Activated CD4-positive, alpha-beta T cell treated with anti-CD3 and anti-CD28 coated beads, Interleukin-2, Interleukin-4, amounts not matched to agents 100 ng/mL and 50 ng/mL, durations not matched to agents 16 hours and 8 hours (primary cell): Measurements from ENCODE around the gene PSAP.

Experiments
- DNase-seq: peaks from one replicate; pipeline ENCODE4 v3.0.0-alpha.2; 2020; ENCODE audit warnings: low spot score

PSAP gene

DNA sequence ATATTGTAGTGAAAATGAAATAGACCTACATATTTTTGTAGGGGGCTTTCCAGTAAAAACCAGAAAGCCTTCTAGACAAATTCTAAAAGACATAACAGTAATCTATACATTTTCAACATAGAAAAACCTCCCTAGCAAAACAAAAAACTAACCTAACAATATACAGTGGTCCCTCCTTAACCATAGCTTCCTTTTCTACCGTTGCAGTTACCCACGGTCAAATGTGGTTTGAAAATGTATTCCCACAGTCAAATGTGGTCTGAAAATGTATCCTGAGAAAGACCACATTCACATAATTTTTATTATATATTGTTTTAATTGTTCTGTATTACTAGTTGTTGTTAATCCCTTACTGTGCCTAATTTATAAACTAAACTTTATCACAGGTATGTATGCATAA is 6.4 kb downstream of the PSAP start:
- no peak for DNase-seq

DNA sequence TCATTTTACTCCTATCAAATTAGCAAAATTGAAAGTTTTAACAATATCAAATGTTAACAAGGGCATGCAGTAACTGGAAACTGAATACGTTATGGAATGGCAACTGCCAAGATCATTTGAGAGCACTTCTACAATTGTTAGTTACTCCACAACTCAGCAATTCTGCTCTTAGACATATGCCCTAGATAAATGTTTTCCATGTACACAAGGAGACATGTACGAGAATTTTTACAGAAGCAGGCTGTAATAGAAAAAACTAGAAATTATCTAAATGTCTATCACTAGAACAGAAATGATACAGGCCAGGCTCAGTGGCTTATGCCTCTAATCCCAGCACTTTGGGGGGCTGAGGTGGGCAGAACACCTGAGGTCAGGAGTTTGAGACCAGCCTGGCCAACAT is 7.0 kb downstream of the PSAP start:
- DNase-seq = no peak

DNA sequence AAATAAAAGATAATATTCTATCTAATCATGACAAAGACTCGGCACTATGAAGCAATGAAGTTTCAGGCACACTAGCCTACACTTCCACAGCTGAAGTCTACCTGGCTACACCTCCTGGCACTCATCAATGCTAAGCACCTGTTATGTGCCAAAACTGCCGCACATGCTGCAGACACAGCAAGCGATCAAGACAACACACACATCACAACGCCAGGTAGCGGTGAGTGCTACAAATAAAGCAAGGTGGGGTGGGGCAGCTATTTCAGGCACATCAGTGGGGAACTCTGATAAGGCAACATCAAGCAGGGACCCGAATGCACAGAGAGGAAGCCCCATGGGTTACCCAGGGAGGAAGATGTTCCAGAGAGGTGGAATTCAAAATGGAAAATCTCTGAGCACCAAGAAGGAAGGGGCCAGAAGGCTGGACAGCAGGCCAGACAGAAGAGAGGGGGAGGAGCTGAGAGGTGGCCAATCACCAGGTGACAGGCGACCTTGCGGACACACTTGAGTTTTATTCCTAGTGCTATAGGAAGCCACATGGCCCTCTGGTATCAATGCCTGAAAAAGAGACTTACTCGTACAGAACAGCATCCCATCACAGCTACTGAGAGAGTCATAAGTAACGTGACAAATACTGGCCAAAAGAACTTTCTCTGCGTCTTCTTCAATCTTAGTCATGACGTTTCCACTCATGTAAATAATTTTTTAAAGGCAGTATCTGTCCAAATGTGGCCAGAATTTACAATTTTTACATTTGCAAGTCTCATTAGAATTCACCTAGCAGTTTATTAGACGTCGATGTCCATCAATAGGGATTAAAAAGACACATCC is 8.0 kb downstream of the PSAP start:
- no peak for DNase-seq

DNA sequence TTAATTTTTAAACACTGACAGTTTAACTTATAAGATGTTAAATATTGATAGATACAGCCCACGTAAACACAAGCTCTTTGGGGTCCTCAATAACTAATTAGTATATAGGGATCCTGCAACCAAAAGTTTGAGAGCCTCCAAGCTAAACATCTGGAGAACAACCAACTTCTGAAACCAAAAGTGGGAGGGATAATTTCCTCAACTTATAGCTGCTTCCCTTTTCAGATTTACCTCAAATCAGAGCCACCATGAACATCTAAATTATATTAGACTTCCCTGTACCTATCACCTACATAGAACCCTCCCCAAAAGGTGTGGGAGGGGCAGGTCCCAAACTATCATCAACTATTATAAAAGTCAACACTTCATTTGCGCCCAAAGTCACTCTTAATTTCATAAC is 8.6 kb downstream of the PSAP start:
- DNase-seq = no peak

DNA sequence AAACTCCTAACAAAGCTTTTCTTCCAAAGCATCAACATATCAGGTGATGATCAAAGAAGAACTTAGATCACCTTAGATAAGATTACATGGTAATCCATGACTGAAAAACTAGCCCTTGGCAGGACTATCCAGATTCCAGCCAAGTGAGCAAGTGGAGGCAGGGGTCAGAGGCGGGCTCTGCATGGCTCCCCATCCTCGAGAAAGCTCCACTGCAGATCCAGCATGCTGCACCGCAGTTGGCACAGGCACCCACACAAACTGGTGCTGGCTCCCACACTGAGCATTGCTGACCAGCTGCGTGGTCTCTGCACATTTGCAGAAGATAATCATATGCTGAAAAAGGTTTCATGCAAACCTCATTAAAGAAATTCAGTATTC is 10.1 kb downstream of the PSAP start:
- DNase-seq = no peak

DNA sequence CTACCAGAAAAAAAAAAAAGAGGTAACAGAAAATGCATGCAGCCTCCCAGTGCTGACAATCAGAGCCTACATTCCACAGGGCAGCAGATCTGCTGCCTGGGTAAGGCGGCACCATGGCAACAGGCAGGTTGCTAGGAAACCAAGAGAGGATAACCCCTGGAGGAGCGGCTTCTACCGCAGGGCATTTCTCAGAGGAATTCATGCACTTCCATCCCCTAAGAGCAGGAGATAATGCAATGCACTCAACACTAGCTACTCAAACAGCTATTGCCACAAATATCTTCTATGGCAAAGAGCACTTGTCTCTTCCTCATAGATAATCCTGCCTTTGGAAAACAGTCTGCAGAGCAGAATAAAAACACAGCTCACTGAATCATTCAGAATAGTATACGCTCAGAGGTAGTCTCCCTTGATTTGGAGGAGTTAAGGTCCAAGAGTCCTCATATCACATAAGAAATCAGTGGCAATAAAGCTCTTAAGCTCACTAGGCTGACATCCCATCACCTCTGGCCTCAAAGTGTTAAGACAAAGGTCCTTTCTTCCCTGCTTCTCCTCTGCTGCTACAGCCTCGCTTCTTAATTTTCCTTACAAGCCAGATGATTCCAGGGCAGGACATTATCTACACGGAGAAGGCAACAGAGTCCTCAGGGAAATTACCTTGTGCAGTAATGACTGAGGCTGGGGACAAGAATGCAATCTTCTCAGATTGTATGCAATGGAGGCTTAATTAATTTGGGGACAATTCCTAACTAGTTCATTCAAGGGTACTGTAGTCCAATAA is 10.7 kb downstream of the PSAP start:
- DNase-seq = no peak

DNA sequence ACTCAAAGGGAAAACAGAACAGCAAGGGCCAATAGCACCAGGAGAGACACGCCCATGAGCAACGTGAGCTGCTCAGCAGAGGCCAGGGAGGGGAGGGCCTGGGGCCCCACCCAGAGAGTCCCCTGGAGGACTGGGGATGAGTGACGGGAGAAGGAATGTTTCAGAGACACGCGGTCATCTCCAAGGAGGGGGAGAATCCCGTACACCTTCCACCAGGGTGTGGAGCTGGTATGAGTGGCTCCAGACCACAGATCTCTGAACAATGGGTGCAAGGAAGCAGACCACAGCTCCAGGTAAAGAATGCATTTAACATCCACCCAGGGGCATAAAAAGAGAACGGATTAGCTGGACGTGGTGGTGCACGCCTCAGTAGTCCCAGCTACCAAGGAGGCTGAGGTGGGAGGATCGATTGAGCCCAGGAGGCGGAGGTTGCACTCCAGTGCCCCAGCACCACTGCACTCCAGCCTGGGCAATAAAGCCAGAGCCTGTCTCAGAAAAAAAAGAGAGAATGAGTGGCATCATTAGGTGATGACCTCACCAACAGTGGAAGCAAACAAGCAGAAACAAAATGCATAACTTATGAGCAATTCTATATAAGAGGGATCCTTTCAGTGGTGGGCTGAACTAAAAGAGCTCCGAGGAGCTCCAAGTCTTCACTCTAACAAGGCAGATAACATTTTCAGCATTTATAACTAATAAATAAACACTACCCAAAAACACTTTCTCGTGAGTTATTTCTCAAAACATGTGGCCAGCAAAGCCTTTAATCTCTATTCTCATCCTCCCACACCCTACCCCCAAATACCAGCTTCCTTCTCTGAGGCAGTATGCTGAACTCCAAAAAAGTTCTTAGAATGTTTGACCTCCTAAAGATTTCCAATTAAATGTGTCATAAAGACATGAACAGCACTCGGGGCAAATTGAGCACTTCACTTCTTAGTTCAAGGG is 12.5 kb downstream of the PSAP start:
- DNase-seq = no peak

DNA sequence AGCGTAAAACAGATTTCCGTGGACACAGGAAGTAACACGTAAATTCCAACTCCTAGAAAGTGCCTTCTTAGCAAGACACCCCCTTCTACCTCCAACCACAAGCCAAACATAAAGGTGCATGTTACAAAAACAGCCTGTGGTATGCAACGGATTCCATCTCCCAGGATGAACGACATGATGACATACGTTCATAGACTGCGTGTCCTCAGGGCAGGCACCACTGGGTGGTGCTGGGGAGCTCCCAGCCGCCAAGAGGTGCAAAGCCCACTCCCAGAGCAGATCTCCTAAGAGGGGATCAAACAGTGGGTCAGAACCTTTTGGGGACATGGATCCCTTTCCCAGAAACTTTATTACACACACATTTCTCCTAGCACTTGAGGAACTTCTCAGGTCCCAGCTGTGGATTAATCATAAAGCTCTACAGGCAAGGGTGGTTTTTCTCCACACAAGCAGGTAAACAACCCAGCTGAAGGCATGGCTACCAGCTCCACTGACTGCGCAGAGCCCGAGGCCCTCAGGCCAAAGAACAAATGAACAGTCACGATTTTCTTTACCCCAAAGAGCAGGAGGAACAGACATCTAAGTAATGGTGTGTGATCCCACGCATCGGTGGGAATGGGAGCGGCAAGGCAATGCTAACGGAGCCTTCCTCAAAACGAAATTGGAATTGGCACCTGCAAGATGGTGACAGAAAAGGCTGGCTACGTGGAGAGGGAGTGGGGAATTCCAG is 13.8 kb downstream of the PSAP start:
- DNase-seq = no peak

DNA sequence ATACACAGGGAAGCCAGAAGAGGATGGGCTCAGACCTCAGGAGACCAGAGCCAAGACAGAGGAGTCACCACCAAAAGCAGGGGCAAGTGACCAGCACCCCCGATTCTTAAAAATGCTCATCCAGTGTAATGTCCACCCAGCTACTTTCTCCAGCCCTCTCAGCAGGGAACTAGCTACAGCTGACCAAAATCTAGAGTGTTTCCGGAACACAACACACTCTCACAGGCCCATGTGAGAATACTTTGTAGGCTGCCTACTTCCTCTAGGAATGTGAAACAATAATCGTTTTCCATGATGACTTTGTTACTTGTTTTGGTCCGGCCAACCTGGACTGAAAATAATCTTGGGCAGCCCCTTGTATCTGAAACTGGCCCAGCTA is 14.5 kb downstream of the PSAP start:
- DNase-seq = no peak

DNA sequence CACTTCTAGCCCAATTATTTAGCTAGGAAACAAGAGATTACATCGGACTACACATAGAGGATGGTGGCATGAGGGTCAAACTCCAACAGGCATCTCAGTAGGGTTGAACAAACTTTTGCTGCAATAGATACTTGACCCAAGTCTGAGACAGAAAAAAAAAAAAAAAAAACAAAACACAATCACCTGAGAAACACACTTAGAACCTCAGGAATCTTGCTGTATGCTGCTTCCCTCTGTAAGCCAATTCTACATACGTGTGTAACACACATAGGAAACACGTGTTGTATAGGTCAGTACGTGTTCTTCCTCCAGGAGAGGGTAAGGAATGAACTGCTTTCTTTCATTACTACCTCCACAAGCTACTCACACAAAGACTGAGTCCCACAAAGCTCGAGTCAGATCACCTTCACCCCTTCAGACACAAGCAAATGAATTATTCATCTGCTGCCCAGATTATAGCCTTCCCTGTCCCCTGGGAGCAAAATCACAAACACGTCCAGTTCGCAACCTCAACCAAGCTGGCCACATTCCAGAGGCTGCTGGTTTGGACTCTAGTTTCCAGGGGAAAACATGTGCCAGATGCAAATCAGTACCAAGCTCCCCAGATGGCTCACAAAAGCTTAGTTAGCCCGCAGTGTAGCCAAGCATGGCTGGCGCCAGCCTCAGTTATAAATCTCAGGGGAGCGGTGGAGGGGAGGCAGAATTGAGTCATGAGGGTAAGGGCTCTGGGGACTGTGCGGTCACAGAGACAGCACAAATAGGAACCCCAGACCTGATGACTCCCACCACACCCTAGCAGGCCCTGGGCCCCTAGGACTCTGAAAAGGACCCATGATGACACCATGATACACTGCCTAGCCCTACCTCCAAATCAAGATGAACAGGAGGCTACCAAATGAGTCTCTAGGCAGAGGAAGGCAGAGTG is 15.1 kb downstream of the PSAP start:
- no peak for DNase-seq

DNA sequence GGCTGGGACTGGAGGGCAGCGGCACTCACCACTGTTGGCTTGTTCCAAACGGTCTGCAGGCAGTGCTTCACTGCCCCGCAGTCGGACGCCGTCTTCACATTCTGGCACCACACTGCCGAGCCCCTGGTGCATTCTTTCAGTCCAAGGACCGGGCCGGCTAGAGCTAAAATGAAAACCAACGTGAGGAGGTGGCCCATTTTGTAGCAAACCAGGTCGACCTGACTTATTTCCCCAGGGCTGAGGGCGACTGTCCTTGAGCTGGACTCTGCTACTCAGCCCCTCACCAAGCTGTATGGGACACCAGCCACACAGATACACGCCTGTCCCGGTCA is 16.7 kb downstream of the PSAP start:
- DNase-seq = no peak

DNA sequence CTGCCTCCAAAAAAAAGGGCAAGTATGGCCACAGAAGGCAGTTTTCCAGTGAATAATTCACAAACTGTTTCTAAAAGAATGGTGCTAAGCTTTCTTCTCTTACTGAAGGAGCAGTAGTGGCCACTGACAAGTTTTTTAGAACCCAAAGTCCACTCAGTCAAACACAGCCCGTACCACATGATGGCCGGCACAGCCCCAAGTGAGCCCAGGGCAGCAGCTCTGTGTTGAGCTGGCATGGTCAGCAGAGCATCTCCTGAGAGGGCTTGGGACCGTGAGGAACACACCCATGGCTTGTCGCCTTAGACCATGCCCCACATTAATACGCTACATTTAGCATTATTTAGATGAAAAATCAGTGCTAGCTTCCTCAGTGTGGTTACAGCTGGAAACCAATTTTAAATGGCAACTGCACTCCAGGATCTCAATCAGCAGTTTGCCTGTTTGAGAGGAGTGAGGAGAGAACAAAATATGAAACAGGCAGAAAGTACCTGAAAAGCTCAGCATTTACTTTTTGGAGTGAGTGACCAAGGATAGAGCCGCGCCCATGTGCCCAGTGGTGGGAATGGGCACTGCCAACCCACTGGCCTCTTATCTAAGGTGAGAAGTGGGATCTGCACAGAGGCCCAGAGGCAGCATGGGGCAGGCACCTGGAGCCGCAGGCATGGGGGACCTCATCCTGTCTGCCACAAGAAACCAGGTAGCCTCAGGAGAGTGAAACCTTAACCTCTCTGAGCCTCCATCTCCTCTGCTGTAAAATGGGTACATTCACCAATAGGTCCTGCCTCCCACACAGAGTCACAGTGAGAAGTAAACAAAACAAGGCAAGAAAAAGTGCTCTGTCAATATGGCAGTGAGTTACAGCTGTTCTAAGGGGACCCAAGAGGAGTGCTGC is 17.4 kb downstream of the PSAP start:
- DNase-seq = no peak

DNA sequence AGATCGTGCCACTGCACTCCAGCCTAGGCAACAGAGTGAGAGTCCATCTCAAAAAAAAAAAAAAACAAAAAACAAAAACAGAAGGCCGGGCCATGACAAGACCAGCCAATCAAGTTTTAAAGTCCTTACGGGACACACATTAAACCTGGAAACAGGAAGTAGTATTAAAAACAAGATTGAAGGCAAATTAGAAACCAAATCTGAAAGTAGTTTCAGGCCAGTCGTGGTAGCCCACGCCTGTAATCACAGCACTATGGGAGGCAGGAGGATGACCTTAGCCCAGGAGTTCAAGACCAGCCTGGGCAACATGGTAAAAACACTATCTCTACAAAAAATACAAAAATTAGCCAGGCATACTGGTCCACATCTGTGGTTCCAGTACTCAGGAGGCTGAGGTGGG is 18.1 kb downstream of the PSAP start:
- DNase-seq = peak; percentile 18

DNA sequence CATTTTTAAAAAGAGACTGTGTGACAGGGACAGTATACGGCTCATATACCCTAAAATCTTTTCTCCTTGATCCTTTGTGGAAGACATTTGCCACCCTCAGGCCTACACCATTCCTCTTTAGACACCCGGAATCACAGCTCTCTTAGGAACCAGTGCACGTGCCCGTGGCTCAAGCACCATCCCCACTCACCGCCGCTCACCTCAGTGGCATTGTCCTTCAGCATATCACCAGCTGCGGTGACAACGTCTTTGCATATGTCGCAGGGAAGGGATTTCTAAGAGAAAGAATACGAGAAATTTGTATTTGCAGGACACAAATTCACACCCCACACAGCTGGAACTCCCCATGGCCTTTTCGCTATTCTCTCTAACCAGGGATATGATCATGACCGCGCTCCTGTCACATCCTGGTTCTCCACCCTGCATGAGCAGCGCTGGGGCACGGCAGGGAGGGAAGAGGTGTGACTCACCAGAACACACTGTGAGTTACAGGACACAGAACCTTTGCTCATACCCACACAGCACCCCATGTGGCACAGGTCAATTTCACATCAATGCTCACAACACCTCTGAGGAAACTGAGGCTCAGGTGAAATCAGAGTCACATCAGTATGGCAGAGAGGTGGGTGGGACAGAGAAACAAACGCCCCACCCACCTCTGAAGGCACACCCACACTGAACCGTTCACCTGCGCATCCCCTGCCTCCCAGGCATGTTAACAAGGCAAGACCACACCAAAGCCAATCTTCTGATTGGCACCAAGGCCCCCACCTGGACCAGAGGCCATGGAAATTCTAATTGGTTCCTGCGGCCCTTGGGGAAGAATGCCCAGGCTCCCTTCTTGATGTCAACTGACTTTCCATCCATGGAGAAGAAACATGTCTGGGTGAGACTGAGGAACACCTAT is 19.2 kb downstream of the PSAP start:
- DNase-seq = no peak

DNA sequence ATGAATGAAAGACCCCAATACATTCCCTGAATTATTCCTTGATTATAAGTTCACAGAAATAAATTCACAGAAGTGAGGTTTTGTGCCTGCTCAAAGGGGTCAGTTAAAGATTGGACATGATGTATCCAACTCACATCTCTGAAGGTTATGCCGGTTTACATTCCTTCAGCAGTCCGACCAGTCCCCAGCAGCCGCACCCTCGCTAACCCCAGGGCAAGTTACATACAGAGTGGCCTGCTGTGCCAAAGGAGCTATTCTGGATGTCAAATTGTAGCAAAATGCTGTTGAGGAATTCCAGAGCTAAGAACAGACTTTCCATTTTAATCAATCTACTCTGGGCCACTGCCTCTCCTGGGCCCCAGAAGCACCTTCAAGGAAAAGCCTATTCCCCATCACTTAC is 20.3 kb downstream of the PSAP start:
- DNase-seq = no peak

DNA sequence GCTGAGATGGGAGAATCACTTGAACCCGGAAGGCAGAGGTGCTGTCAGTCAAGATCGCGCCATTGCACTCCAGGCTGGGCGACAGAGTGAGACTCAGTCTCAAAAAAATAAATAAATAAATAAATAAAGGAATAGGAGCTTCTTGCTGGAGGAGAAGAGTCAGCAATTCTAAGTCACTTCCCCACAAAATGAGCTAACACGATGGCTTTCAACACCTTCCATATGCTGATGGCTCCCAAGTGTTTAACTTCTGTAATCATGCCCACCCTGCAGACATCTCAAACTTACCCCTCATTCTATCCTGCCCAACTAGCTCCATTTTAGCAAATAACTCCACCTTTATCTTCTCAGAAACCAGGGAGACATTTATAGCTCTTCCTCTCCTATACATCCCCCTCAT is 21.2 kb downstream of the PSAP start:
- no peak for DNase-seq

DNA sequence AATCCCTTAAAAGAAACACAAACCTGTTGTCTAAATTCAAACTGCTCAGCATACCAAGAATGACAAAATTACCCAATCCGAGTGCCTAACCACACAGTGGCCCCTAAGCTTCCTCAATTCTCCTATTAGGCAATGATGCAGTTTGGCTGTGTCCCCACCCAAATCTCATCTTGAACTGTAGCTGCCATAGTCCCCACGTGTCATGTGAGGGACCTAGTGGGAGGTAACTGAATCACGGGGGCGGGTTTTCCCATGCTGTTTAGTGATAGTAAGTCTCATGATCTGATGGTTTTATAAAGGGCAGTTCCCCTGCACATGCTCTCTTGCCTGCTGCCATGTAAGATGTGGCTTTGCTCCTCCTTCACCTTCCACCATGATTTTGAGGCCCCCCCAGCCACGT is 21.9 kb downstream of the PSAP start:
- DNase-seq = no peak

DNA sequence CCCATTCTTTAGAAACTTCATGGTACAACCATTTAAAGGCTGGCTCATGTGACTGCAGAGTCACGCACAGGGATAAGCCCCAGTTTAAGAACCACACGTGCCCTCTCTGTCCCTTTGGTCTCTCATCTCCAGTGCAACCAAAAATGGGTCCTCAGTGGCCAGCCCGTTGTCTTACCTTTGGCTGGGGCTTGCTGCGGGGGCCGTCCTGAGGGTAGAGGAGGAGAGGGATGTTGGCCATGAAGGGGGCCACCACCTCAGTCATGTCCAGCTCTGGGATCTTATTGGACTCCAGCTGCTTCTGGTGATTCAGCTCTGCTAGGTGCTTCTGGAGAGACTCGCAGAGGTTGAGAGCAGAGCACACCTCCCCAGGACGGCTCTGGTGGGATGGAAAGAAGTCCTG is 22.3 kb downstream of the PSAP start:
- DNase-seq = no peak

DNA sequence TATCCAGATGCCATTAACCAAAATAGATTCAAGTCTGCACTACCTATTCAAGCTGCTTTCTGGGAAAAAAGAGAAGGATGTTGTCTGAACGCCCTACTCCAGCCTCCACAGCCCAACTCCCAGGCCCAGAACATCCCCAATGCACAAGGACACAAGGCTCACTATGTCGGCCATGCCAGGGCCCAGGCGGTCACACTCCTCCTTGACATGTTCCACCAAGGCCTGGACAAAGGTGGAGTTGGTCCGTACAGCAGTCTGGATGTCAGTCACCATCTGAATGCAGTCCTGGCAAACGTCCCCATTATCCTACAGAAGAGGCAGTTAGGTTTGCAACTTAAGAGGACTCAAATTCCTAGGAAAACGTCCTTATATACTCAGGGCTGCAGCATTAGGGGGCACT is 23.2 kb downstream of the PSAP start:
- no peak for DNase-seq
